KBM-7 (cell line): ENCODE measurements around the gene NR5A1.

ENCODE experiments used
- DNase-seq: peaks from one replicate; pipeline ENCODE4 v3.0.0-alpha.2; 2015
- in situ Hi-C: fragments of 300-500 bp; cut with MboI; formaldehyde crosslinking; loops from 2 replicates; pipeline ENCODE4 v1.14.3; 2020; ENCODE audit warnings: low sequenced_read_pairs, low pct_unique_long_range_greater_than_20kb, mixed read lengths

Gene NR5A1

DNA sequence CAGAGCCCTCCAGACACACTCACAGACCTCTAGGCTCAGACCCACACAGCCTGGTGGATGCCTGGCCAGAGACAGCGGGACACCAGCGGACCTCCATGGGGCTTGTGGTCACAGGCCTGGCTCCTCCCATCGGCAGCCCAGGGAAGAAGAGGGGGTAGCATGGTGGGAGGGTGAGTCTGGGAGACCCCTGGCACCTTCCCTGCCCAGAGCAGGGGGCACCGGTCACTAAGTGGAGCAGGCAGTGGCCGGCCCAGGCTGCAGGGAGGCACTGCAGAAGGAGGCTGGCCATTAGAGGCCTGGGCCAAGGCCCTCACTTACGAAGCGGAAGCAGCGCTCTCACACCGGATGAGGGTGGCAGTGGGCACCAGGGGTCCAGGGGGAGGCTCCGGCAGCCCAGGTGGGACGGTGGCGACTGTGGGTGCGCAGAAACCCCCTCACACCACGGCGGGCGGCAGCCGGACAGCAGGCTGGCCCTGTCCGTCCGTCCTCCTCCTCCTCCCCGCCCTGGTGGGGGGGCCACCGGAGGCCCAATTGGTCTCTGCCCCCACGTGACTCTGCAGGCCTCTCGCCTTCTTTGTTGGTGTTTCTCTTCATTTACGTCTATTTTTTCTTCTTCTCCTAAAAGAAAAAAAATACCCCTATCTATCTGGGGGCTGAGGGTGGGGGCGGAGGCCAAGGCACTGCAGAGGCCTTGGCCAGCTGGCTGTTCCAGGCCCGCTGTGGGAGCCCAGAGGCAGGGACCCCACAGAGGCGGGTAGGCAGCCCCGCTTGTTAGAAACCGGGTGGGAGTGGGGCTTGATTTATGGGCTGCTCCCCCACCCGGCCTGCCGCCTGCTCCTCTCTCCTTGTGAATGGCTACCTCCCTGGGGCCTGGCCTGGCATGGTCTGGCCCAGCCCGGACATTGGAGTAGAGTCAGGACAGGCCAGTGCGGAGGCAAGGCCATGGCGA lies at the start of gene NR5A1:
Gene NR5A1, minus strand, starts transcription at position 469 of the 949 bp plus-strand sequence. CDS start 4,004 bp downstream, outside the sequence.
- in situ Hi-C loops, result no loop called here

DNA sequence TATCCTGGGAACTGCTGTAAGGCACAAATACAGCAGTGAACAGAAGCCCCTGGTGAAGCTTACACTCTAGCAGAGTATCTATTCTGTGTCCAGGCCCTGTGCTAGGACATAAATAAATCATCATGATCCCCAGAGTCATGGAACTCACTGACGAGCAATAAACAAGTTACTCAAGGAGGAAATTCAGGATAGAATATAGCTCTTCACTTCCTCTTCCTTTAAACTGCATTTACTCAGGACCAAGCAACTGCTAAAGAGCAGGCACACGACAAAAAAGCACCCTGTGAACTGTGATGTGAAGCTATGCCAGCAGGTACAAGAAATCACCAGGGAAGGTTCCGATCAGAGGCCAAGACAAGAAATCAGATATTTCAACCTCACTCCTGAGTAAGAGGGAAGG lies 47.8 kb upstream of the NR5A1 start:
- in situ Hi-C loops, result no loop called here

More for the DNA sequence above, at the start of gene NR5A1:
- no peak for DNase-seq

DNA sequence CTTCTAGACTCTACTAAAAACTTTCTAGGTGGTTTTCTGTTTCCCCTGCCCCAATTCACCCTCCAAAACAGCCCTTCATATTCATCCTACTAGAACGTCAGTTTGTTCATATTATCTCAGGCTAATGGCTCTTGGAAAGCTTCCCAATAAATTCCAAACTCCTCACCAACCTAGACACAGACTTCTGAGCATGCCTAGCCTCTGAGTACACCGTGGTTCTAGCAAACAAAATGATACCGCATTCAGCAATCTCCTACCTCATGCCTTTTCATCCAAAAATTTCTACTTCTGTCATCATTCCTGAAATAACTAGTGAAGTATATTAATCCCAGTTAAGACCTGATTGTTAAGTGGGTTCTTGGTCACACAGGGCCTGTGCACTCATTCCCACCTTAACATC lies 46.5 kb upstream of the NR5A1 start:
- in situ Hi-C loops, result no loop called here
- DNase-seq, result no peak

More for the DNA sequence above, 47.8 kb upstream of the NR5A1 start:
- no peak for DNase-seq

DNA sequence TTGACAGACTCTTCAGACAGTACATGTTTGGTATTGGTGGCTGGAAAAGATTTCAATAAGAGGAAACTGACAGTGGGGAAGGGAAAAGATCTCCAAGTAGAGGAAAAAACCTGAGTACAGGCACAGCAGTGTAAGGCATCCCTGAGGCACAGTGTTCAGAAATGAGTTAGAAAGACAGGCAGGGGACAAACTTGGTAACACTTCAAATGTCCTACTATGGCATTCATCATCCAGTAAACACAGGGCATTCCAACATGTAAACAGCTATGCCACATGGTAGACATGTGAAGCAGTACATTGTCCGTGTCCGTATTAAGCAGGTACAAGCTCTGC lies 45.0 kb upstream of the NR5A1 start:
- DNase-seq, result no peak
- in situ Hi-C loops, result no loop called here

DNA sequence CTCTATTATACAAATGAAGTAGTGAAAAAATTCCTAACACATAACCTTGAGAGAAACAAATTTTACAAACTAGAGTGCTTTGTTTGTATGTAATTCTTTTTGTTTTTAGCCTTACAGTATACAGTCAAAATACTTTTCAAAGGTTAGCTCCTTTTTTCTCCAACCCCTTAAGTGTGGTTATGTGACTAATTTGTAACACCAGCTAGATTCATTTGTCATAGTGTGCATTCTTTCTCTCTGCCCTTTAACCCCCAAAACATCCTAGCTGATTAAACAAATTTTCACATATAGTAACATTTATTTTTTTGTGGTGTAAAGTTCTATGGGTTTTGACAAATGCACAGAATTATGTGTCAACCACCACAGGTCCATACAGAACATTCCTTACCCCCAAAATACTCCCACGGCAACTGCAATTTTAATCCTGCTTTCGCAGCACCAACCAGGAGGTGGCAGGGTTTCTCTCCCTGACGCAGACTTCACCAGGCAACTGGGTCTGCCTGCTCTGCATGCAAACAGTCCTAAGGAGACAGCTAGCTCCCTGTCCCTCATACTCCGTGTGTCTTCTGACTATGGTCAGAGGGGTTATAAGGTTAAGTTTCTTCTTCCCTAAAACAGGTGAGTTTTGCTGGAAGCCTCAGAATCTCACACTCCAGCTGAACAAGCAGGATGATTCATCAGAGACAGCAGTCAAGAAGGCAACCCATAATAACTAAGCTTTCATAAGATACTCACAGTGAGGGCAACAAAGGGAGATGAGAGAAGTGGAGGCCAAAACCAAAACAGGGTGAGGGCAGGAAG lies 44.5 kb upstream of the NR5A1 start:
- in situ Hi-C loops, result no loop called here
- peak; percentile 58 for DNase-seq

DNA sequence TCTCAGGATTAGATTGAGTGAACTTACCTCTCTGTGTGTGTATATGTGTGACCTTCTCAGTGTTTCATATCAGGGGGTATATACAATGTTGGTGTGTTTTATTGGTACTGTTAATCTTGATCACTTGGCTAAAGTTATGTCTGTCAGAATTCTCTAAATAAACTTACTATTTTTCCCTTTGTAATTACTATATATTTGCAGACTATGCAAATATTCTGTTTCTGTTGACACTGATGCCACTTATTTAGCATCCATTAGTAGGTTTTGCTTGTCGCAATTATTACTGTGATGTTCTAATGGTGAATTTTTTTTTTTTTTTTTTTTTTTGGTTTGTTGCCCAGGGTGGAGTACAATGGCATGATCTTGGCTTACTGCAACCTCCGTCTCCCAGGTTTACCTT lies 42.9 kb upstream of the NR5A1 start:
- DNase-seq, result no peak
- in situ Hi-C loops, result no loop called here

DNA sequence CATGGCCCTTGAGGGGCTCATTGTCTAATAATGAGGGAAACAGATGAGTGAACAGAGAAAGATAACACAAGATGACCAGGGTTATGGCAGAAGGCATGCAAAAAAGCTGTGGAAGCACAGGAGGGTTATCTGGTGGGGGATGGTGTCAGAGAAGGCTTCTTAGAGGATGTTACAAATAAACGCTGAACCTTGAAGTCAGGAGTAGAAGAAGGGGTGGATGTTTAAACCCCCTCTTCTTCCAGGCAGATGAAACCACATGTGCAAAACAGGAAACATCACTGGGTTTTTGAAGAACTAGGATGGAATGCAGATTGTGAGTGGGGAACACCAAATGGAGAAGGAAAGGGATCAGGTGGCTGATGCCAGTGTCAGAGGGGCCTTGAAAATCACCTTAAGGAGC lies 41.8 kb upstream of the NR5A1 start:
- in situ Hi-C loops, result no loop called here

DNA sequence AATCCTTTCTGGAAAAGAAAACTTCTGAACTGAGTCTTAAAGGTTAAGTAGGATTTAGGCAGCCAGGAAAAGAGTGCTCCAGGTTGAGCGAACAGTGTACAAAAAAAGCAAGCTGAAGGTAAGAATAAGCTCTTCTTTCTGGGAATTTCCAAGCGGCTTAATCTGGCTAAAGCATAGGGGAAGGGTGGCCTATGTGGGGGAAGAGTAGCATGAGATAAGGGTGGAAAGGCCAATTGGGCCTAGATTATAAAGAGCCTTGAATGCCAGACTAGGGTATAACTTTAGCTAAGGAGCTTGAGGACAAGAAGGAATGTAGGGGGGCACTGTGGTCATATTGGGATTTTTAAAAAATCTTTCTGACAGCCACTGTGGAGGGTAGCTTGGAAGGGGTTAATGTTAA lies 37.3 kb upstream of the NR5A1 start:
- DNase-seq, result no peak
- in situ Hi-C loops, result no loop called here

More for the DNA sequence above, 41.8 kb upstream of the NR5A1 start:
- DNase-seq, result peak; percentile 43

DNA sequence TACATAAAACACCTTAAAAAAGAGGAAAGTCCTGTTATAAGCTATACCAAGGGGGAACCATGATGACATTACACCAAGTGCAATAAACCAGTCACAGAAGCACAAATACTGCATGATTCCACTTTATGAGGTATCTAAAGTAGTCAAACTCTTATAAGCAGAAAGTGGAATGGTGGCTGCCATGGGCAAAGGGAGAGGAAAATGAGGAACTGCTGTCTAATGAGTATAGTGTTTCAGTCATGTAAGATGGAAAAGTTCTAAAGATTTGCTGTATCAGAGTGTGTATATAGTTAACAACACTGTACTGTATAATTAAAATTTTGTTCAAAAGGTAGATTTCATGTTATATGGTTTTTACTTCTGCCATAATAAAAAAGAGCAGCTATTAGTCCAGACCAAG lies 34.6 kb upstream of the NR5A1 start:
- in situ Hi-C loops, result no loop called here
- no peak for DNase-seq

DNA sequence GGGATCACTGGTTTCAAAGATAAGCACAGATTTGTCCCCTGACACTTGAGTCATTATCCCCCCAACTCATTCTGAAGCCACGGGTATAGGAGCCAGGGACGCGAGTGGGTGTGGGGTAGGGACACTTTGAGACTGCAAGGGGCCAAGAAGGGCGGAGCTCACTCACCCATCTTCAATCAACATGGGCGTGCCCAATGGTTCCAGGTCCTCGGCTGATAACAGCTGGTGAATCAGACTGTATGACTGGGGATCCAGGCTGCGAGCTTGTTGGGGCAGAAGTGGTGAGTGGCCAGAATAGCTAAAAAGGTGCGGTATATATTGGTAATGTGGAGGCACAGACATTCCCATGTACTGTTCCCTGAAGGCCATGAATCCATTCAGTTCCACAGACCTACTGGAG lies 30.7 kb upstream of the NR5A1 start:
- no peak for DNase-seq
- in situ Hi-C loops, result no loop called here

DNA sequence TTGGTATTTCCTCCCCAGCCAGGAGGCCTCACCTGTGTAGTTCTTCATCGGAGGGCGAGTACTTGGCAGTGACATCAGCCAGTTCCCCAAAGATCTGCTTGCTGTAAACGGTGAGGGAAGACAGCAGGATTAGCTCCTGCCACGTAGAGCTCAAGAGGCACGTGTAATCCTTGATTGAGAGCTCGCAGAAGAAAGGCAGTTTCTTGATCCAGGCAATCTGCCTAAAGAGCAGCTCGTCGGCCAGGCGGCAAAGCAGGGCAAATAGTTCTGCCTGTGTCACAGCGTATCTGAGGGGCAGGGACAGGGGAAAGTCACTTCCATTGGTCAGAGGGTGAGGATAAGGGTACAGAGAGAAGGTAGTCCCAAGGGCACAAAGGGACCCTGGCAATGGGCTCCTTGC lies 28.6 kb upstream of the NR5A1 start:
- in situ Hi-C loops, result no loop called here
- no peak for DNase-seq

DNA sequence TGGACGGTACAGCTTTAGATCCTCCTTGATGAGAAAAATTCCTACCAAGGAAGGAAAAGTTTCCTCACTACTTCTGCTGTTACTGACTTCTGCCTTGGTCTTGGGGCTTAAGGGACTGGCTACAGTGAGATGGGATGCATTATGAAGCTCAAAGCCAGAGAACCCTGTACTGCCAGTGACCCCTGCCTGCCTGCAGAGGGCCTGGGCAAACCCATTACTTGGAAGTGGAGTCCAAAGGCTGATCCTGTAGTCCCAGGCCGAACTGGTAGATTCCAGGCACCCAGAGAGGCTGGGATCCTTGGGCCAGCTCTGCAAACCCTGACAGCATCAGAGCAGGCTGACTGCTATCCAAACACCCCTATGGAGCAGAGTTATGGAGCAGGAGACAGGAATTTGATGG lies 25.7 kb upstream of the NR5A1 start:
- no peak for DNase-seq
- in situ Hi-C loops, result no loop called here

DNA sequence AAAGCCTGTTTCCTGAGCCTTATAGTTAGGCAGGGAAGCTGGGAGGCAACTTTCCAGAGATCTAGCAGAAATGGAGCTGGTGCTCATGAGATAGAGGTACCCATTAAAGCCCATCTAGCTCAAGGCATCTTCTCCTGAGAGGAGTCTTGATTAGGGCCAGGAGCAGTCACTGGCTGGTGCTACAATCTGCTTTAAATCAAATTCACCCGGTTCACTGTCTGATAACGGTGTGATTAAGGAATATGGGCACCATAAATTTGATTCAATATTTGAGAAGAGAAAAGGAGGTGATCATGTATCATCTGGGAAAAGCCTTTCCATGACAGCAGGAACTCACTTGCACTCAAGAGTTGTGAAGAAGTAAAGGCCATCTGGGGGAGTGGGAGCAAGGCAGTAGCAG lies 23.9 kb upstream of the NR5A1 start:
- no peak for DNase-seq
- in situ Hi-C loops, result no loop called here

DNA sequence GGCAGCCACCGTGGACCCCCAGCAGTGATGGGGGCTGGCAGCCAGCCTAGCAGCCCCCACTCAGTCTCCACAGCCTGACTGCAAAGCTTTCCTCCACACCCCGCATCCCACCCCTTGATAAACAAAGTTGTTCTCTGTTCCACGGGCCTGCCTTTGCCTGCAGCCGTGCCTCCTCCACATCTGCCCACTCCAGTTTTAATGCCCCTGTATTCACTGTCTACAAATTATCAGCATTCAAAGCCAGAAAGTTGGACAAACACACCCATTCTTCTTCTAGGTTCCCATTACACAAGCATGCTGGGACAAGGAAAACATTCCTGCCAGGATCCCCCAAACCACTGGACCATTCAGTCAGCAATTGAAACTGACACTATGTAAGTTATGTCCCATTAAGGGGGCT lies 23.0 kb upstream of the NR5A1 start:
- DNase-seq, result no peak
- in situ Hi-C loops, result no loop called here

DNA sequence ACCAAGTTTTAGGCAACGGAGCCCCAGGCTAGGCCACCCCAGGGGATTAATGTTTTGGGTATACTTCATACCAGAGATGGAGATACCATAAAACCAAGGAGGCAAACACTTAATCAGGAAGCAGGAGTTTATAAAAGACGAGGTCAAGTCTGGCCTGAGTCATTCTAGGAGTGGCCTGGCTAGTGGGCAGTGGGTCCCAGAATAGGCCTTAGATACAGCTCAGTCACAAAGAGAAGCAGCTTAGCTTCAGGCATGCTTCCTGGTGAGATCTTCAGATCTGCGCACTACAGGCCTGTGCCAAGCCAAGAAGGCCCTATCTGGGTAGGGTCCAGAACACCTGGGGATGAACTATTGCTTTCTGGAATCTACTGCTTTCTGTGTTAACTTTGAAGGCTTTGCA lies 20.6 kb upstream of the NR5A1 start:
- DNase-seq, result no peak
- in situ Hi-C loops, result no loop called here

DNA sequence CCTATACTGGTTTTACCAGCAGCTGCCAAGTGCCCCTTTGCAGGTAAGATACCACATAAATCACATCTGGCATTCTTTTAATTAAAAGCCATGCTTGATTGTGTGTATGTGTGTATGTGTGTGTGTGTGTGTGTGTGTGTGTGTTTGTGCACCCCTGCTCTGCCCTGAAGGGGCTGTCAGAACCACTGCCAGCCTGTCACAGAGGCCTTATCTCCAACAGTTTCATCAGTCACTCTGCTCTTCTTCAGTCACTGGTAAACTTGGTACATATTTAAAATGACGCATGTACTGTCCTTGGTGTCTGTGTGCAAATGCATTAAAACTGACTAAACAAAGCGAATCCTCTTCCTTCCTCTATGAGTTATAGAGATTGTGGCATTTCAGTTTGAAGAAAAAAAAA lies 19.0 kb upstream of the NR5A1 start:
- no peak for DNase-seq
- in situ Hi-C loops, result no loop called here

DNA sequence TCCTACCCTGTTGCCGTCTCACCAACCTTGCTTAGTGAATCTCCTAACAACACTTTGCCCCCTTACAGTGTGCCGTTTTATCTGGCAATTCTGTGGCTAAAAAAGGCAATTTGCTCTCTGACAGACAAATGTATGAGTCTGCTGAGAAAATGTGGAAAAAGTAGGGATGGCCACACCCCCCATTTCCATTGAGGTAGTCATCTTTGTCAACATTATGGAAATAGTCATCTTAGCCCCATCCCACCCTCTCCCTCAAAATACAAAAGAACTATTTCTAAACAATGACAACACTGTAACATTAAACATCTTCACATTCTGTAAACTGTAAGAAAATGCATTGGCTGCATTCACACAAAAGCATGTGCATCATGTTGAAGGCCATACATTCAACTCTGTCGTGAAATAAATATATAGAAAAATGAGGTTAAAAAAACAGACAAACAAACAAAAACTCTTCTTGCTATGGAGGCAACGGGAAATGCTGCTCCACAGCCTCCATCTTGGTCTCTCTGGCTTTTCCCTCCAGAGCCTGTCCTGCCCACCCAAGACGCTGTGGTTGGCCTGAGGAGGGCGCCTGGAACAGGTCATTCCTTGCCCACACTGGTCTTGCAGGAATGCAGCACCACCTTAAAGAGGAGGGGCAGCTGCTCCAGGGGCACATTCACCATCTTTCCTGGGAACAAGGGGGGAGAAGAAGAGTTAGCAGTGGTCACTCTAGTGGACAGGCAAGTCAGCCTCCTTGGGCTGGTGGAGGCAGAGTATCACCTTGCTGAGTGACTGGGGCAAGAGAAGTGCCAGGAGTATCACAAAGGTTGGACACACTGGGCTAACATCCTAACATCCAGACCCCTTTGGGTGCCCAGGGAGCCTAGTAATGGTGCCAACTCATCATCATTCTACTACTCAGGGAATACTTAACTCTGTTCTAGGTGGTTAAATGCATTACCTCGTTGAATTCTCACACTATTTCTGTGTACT lies 15.2 kb upstream of the NR5A1 start:
- DNase-seq, result no peak
- in situ Hi-C loops, result no loop called here

DNA sequence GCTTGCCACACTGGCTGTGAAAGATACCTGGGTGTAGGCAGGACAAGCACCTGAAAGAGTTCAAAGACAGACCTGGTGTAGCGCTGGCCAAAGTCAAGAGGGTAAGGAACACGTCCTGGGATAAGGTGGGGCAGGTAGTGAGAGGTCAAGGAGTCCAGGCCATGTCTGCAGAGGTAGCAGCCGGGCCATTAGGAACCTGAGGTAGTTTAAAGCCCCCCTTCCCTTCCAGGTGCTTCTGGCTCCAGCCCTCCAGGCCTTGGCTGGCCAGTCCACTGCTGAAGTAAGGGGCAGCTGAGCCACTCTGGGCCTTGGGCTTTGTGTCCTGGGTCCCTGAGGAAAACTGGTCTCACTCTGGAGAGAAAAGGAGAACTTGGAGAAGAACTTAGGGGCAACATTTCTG lies 13.9 kb upstream of the NR5A1 start:
- in situ Hi-C loops, result no loop called here
- DNase-seq, result no peak

DNA sequence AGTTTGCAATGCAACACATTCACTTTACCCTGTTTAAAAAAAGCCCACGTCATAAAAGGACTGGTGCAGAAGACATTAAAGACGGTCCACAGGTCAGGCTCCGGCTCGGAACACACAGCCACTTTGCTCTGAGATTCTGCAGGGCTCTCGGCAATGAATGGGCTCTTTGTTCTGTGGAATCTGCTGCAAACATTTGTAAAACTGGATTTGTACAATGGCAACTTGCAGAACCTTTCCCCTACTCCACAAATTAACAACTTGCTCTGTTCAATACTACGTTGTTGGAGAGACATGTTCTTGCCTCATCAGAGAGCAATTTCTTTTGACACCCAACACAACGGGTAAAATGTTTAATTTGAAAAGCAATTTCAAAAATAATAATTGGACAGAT lies 13.0 kb upstream of the NR5A1 start:
- no peak for DNase-seq
- in situ Hi-C loops, result no loop called here
